GM12875 (cell line): ENCODE measurements around the gene MRPL46.

Experiments
- H3K4me3 ChIP-seq: one replicate; pipeline ENCODE4 v1.5.1; 2011; ENCODE audit warnings: low read depth, low read length, control low read depth
- CTCF ChIP-seq: IDR thresholded peaks from 2 replicates; pipeline ENCODE4 v1.5.1; 2011; ENCODE audit warnings: low read depth, mild to moderate bottlenecking, control low read depth, inconsistent platforms, low read length, moderate library complexity, borderline replicate concordance; ENCODE audit not compliant: insufficient read depth

The MRPL46 gene

GRCh38 chr15:88506628-88507027 lies 39.4 kb upstream of the MRPL46 start:
- no peak overlapping the region for H3K4me3 ChIP-seq
- no peak for TF ChIP-seq CTCF

GRCh38 chr15:88505721-88506120 lies 38.5 kb upstream of the MRPL46 start:
- no peak overlapping the region for H3K4me3 ChIP-seq
- TF ChIP-seq CTCF, result no peak

GRCh38 chr15:88504445-88504844 lies 37.3 kb upstream of the MRPL46 start:
- H3K4me3 ChIP-seq, result no peak overlapping the region
- TF ChIP-seq CTCF, result no peak

- no peak for TF ChIP-seq CTCF
These were observed 31.8 kb upstream of the MRPL46 start for GRCh38 chr15:88498996-88499395.

GRCh38 chr15:88497109-88497765 lies 30.0 kb upstream of the MRPL46 start:
- no peak overlapping the region for H3K4me3 ChIP-seq
- no peak for TF ChIP-seq CTCF

More at GRCh38 chr15:88498996-88499395, 31.8 kb upstream of the MRPL46 start:
- H3K4me3 ChIP-seq, result no peak overlapping the region

GRCh38 chr15:88493844-88494243 lies 26.7 kb upstream of the MRPL46 start:
- no peak overlapping the region for H3K4me3 ChIP-seq
- TF ChIP-seq CTCF, result no peak

GRCh38 chr15:88491158-88491557 lies 24.0 kb upstream of the MRPL46 start:
- TF ChIP-seq CTCF, result no peak
- H3K4me3 ChIP-seq, result no peak overlapping the region
